ENCODE data around the gene EYS. TPM values are rescaled to one million over a fixed set of nuclear protein-coding genes. Genes with fewer than 3 reads are reported as not detected.
"Not testable (repeated sequence)": the region's sequence is repeated elsewhere in the genome, so short reads cannot be mapped to it uniquely, and the experiment has no call there.

EYS gene
- total and polyA plus RNA-seq, 2 donors, result 4.4 TPM; not detected in 1

DNA sequence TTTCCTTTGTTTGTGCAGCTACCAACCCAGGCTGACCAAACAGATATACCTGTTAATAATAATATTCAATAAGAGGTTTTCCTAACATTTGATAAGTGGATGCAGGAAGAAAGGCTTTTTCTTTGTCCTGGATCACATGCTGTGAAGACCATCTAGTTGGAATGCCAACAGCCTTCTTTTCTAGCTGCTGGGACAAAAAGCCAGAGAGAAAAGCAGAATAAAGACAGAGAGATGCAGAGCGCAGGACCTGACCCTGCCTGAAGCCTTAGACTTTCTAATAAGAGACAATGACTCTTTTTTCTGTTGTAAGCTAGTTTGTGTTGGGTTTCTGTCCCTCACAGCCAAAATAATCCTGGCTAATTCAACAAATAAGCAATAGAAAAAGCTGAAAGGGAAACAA lies 1763.2 kb downstream of the EYS start:
- no peaks in the 10 kb centered on the region for H3K4me1 ChIP-seq (ENCODE audit: insufficient read depth)
- H3K4me3 ChIP-seq (ENCODE audit: low read depth, low read length), result no peak overlapping the region
- WGBS, result 97% methylated on average over 1 of the region's 1 CpG
- H3K36me3 ChIP-seq (ENCODE audit: insufficient read depth), result no peaks in the 10 kb centered on the region
- H3K27ac ChIP-seq (ENCODE audit: low read depth), result no peak overlapping the region
- no peak for DNase-seq (ENCODE audit: extremely low spot score)

DNA sequence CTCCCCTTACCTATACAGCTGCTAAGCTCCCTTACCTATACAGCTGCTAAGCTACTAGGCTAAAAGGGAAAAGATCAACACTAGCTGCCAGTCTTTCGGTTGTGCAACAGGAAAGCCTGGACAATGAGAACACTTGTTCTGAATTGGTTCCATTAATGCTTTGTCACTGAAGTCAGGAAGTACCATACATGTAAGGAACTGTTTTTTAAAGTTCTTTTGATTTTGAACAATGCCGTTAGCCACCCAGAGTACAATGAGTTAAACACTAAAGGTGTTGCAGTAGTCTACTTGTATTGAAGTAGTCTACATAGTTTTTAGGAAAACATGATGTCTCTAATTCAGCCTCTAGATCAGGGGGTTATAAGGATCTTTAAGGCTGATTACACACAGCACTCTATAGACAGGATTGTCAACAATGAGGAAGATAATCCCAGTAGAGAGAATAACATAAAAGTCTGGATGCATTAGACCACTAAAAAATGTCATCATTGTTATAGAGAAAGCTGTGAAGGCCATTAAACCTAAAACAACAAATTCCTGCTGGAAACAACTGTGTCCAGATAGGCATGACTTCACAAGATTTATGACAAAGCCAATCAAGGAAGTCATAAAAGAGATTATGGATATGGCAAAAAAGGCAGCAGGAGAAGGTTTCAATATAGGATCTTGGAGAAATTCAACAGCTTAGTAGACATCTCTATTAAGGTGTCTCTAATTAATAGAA lies 1765.1 kb downstream of the EYS start:
- no peak for DNase-seq (ENCODE audit: extremely low spot score)
- Histone ChIP-seq H3K4me1 (ENCODE audit: insufficient read depth) (no peaks in the 10 kb centered on the region), H3K36me3 (ENCODE audit: insufficient read depth) (no peaks in the 10 kb centered on the region), H3K4me3 (ENCODE audit: low read depth, low read length) (no peak overlapping the region), H3K27ac (ENCODE audit: low read depth) (no peak overlapping the region)
- WGBS, result 73% methylated on average over 2 of the region's 2 CpGs

DNA sequence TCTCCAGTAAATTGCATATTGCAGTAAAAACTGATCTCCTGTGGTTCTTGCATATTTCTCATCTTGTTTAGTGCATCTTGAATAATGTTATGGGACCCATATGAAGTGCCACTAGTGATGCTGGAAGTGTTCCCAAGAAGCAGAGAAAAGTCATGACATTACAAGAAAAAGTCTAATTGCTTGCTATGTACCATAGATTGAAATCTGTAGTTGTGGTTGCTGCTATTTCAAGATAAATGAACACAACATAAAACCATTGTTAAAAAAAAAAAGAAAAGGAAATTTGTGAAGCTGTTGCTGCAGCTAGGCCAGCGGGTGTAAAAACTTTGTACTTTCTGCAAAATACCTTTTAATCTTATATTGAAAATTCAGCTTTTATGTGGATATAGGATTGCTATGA lies 1767.0 kb downstream of the EYS start:
- no peak for DNase-seq (ENCODE audit: extremely low spot score)
- no peaks in the 10 kb centered on the region for H3K4me1 ChIP-seq (ENCODE audit: insufficient read depth)
- H3K36me3 ChIP-seq (ENCODE audit: insufficient read depth), result no peaks in the 10 kb centered on the region
- no peak overlapping the region for H3K4me3 ChIP-seq (ENCODE audit: low read depth, low read length)
- no peak overlapping the region for H3K27ac ChIP-seq (ENCODE audit: low read depth)
- 89% methylated on average over 1 of the region's 1 CpG for WGBS

DNA sequence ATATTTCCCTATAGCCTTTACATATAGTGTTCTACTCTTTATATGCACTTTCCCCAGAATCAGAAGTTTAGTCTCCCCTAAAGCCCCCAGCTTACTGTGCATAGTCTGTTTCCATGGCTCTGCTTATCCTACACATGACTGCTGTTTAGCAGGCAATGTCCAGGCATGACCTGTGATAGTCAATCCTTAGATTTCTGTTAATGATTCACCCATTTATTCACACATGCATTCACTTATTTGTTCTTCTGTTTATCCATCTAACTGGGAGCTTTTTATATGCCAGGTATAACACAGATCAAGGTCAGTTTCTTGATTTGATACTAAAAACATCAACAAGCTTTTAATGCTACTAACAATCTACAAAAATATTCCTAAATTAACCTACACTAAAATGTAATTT lies 1770.6 kb downstream of the EYS start:
- H3K36me3 ChIP-seq (ENCODE audit: insufficient read depth), result no peaks in the 10 kb centered on the region
- DNase-seq (ENCODE audit: extremely low spot score), result no peak
- H3K4me1 ChIP-seq (ENCODE audit: insufficient read depth), result no peaks in the 10 kb centered on the region
- no peak overlapping the region for H3K4me3 ChIP-seq (ENCODE audit: low read depth, low read length)
- no peak overlapping the region for H3K27ac ChIP-seq (ENCODE audit: low read depth)

DNA sequence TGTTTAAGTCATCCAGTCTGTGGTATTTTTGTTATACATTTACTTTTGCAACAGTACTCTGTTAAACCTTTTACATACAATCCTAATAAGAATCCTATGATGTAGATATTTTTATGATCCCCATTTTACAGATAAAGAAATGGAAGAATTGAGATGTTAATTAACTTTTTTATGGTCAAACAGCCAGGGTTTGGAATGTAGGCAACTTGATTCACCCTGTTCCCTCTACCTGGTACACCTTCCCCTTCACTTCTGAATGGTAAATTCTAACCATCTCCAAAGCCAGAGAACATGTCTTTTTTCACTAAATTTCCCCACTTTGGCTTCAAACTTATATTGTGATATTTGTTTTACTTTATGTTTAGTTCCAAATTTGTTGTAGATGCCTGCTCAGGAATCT lies 1771.3 kb downstream of the EYS start:
- H3K27ac ChIP-seq (ENCODE audit: low read depth), result no peak overlapping the region
- H3K4me3 ChIP-seq (ENCODE audit: low read depth, low read length), result no peak overlapping the region
- no peak for DNase-seq (ENCODE audit: extremely low spot score)
- H3K4me1 ChIP-seq (ENCODE audit: insufficient read depth), result no peaks in the 10 kb centered on the region
- H3K36me3 ChIP-seq (ENCODE audit: insufficient read depth), result no peaks in the 10 kb centered on the region

DNA sequence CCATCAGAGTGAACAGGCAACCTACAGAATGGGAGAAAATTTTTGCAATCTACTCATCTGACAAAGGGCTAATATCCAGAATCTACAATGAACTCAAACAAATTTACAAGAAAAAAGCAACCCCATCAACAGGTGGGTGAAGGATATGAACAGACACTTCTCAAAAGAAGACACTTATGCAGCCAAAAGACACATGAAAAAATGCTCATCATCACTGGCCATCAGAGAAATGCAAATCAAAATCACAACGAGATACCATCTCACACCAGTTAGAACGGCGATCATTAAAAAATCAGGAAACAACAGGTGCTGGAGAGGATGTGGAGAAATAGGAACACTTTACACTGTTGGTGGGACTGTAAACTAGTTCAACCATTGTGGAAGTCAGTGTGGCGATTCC lies 1773.1 kb downstream of the EYS start:
- not testable (repeated sequence) for DNase-seq (ENCODE audit: extremely low spot score); H3K4me1 ChIP-seq (ENCODE audit: insufficient read depth); H3K27ac ChIP-seq (ENCODE audit: low read depth); H3K36me3 ChIP-seq (ENCODE audit: insufficient read depth); H3K4me3 ChIP-seq (ENCODE audit: low read depth, low read length)
- WGBS, result 85% methylated on average over 3 of the region's 4 CpGs

DNA sequence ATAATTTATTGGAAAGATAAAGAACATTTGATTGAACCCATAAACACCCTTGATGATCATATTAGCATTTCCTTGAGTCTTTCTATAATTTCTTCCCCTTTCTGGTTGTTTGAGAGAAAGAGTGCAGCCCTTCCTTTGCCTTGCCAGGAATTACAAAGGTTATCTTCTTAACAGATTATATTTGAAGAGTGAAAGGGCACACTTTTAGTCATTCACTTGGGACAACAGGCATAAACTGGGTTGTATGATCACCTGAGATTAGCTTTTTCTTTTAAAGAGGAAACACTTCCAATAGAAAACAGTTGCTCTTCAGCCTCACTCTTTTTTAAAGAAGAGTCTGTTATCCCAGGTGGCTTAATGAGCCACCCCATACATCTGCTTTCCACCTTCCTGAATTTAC lies 1776.2 kb downstream of the EYS start:
- no peak for DNase-seq (ENCODE audit: extremely low spot score)
- no peak overlapping the region for H3K27ac ChIP-seq (ENCODE audit: low read depth)
- no peaks in the 10 kb centered on the region for H3K4me1 ChIP-seq (ENCODE audit: insufficient read depth)
- no peak overlapping the region for H3K4me3 ChIP-seq (ENCODE audit: low read depth, low read length)
- no peaks in the 10 kb centered on the region for H3K36me3 ChIP-seq (ENCODE audit: insufficient read depth)

DNA sequence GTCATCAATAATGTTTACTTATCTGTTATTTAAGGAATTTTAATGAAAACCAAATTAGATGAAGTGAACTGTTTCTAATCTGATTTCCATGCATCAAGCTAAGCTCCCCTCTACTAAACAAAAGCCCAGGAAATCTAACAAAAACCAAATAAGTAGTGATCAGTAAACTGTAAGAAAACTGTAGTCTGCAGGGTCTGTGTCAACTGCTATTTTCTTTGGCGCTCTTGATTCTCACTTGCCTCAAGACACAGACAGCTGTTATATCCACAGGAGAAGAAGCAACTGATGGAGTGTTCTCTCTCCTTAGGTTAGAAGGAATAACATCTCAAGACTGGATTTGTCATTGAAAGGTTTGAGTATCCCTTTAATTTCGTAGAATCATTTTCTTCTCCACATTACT lies 1777.9 kb downstream of the EYS start:
- H3K36me3 ChIP-seq (ENCODE audit: insufficient read depth), result no peaks in the 10 kb centered on the region
- no peaks in the 10 kb centered on the region for H3K4me1 ChIP-seq (ENCODE audit: insufficient read depth)
- H3K4me3 ChIP-seq (ENCODE audit: low read depth, low read length), result no peak overlapping the region
- no peak for DNase-seq (ENCODE audit: extremely low spot score)
- H3K27ac ChIP-seq (ENCODE audit: low read depth), result no peak overlapping the region
- WGBS, result 93% methylated on average over 2 of the region's 2 CpGs

DNA sequence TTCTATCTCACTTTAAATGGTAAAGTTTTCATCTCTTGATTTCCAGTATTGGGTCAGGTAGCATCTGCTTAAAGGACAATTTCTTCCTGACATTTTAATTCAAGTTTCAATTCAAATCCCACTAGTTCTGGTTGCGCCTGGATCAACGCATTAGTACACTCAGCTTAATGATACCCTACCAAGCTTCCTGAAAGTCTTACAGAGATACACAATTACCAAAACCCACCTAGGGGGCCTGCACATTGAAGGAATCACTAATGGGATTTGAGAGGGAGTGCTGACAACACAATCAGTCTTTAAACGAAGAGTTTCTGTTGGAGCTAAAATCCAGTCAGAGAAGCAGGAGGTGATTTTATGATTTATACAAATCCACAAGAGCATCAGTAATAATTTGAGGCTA lies 1778.4 kb downstream of the EYS start:
- Histone ChIP-seq H3K4me1 (ENCODE audit: insufficient read depth) (no peaks in the 10 kb centered on the region), H3K4me3 (ENCODE audit: low read depth, low read length) (no peak overlapping the region), H3K27ac (ENCODE audit: low read depth) (no peak overlapping the region), H3K36me3 (ENCODE audit: insufficient read depth) (no peaks in the 10 kb centered on the region)
- WGBS, result 88% methylated on average over 3 of the region's 3 CpGs
- DNase-seq (ENCODE audit: extremely low spot score), result no peak

DNA sequence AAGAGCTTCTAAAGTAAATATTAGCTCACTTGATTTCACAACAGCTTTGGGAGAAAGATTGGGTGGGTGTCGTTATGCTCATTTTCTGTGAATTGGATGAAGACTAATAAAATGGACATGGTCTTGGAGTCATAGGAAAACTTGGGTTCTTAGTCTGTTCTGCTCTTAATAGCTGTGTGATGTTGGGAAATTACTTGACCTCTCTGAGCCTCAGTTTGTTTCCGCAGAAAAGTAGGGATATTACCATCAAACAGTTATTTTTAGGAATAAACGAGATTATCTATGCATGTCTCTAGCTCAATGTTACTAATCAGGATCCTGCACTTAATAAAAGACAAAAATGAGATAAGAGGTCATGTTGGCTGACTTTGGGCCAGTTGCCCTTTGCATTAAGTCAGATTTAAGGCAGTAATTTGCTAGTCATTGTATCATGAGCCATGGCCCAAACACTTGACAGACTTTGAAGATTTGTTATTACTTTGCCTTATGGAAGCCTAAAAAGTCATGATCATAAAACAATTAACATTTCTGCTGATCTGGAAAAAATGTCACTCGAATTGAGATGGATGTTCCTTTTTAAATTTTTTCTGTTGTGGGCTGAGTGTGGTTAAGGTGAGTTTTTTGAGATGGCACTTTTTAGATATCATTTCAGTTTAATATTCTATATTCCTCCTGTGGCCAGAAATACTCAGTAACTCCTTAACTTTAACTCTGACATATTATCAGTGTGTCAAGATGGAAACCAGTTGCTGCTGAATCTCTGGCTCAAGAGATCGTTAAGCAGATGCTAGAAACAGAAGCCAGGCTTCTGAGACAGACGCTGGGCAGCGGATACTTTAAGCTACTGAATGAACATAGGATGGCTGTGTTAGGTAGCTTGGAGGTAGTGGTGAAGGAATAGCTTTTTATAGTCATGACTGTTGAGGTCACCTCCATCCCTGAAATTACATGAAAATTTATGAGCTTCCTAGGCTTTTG lies 1779.8 kb downstream of the EYS start:
- H3K27ac ChIP-seq (ENCODE audit: low read depth), result no peak overlapping the region
- no peak for DNase-seq (ENCODE audit: extremely low spot score)
- H3K4me1 ChIP-seq (ENCODE audit: insufficient read depth), result no peaks in the 10 kb centered on the region
- WGBS, result 44% methylated on average over 7 of the region's 7 CpGs
- no peaks in the 10 kb centered on the region for H3K36me3 ChIP-seq (ENCODE audit: insufficient read depth)
- H3K4me3 ChIP-seq (ENCODE audit: low read depth, low read length), result no peak overlapping the region

DNA sequence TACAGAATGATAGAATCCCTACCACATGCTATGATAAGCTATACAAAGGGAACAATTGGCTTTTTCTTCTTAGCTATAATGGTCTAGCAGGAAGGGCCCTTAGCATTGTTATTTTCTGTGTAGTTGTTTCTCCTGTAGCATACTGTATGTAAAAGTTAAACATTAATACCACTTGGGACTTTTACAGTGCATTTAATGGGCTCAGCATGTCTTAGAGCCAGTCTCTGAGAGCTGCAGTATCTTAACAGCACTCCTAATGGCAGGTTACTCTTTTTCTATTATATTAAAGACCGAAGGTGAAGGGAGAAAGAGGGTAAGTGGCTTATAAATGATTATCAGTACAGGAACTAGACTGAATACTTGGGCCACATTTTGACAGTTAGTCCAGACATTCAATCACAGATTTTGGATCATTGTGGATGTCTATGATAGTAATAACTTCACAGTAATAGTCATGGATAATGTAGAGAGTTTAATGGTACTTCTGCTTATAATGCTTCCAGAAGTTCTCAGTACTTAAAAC lies 1780.7 kb downstream of the EYS start:
- H3K4me1 ChIP-seq (ENCODE audit: insufficient read depth), result no peaks in the 10 kb centered on the region
- no peaks in the 10 kb centered on the region for H3K36me3 ChIP-seq (ENCODE audit: insufficient read depth)
- 74% methylated on average over 1 of the region's 1 CpG for WGBS
- H3K27ac ChIP-seq (ENCODE audit: low read depth), result no peak overlapping the region
- H3K4me3 ChIP-seq (ENCODE audit: low read depth, low read length), result no peak overlapping the region
- DNase-seq (ENCODE audit: extremely low spot score), result no peak

DNA sequence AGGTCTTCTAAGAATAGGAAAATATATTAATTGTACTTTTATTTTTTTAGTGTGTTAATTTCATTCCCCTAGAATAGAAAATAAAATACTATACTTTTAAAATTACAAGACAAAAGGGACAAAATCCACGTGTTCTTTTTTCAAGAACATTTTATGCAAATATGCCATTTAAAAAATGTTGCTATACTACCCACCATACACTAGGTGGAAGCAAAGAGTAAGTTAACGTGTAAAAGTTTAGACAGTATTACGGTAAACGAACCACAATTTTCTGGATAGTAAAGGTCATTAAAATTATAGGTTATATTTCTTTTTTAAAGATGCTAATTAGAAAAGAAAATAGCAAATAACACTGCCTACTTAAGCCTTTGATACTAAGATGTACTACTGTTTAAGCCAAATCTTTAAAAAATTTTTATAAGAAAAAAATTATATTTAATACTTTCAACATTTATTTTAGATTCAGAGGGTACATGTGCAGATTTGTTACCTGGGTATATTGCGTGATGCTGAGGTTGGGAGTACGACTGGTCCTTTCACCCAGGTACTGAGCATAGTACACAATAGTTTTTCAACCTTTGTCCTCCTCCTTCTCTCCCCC lies 1783.8 kb downstream of the EYS start:
- Histone ChIP-seq H3K27ac (ENCODE audit: low read depth) (no peak overlapping the region), H3K4me3 (ENCODE audit: low read depth, low read length) (no peak overlapping the region), H3K4me1 (ENCODE audit: insufficient read depth) (no peaks in the 10 kb centered on the region), H3K36me3 (ENCODE audit: insufficient read depth) (no peaks in the 10 kb centered on the region)
- DNase-seq (ENCODE audit: extremely low spot score), result no peak
- WGBS, result 15% methylated on average over 6 of the region's 6 CpGs

DNA sequence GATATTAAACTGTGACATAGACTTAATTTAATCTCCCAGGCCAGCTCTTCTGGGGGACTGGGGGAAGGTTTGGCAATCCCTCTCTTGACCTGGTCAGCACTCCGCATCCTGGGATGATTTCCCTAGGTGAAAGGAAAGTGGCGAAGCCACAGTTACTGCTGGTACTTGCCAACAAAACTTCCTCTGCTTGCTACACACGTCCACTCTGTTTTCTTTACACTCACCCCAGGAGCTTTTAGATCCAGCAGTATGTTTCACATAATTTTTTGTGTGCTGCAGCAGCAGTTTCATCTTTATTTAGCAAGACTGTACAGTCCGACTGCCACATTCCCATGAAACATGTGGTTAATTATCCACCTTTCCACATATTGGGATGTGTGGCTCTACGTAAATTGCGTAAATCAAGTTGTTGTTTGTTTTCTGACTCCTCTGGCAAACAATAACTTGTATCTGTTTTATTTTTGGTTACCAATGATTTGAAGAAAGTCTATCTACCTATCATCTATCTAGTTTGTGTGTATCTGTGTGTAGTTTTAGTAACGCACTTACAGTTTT lies 1787.4 kb downstream of the EYS start:
- Histone ChIP-seq H3K27ac (ENCODE audit: low read depth) (no peak overlapping the region), H3K4me3 (ENCODE audit: low read depth, low read length) (no peak overlapping the region), H3K4me1 (ENCODE audit: insufficient read depth) (no peaks in the 10 kb centered on the region), H3K36me3 (ENCODE audit: insufficient read depth) (no peaks in the 10 kb centered on the region)
- DNase-seq (ENCODE audit: extremely low spot score), result no peak
- 78% methylated on average over 7 of the region's 7 CpGs for WGBS

Data from urinary bladder (tissue), 4 donors.